HepG2 (cell line): ENCODE results near the gene COX7A2L. TPM values are rescaled to one million over a fixed set of nuclear protein-coding genes. Genes with fewer than 3 reads are reported as not detected.
A peak's percentile ranks its signal among the peaks of the same experiment; 100 is the strongest.

Experiments
- CTCF ChIP-seq: sonication (generic); formaldehyde crosslinking; IDR thresholded peaks from 2 replicates; pipeline ENCODE4 v1.5.0; 2020; ENCODE audit warnings: mild to moderate bottlenecking, missing genetic modification reagents, moderate library complexity
- DNMT3B ChIP-seq: conservative IDR thresholded peaks from 2 replicates; pipeline ENCODE4 v1.6.1; 2016; ENCODE audit warnings: missing biosample characterization, control low read depth
- ELK4 ChIP-seq: sonication (generic); formaldehyde crosslinking; IDR thresholded peaks from 2 replicates; pipeline ENCODE4 v1.9.0; 2021; ENCODE audit warnings: missing genetic modification reagents, borderline replicate concordance
- FOXK2 ChIP-seq: fragments of 450-650 bp; IDR thresholded peaks from 2 replicates; pipeline ENCODE4 v1.6.1; 2016
- HDAC1 ChIP-seq: sonication (generic); formaldehyde crosslinking; IDR thresholded peaks from 2 replicates; pipeline ENCODE4 v1.5.1; 2020; ENCODE audit warnings: mild to moderate bottlenecking, missing genetic modification reagents
- MAZ ChIP-seq, 2 experiments: sonication (generic) in 1 of 2; formaldehyde crosslinking in 1 of 2; IDR thresholded peaks; 2 replicates each; pipeline versions ENCODE4 v1.5.0 to v1.6.1; 2012 to 2020; ENCODE audit warnings: low read depth in 2 of 2, mild to moderate bottlenecking in 2 of 2, borderline replicate concordance in 1 of 2, improper control_type of control experiment in 1 of 2, low read length in 1 of 2, missing genetic modification reagents in 1 of 2, moderate library complexity in 1 of 2
- MLXIP ChIP-seq: sonication (generic); formaldehyde crosslinking; IDR thresholded peaks from 2 replicates; pipeline ENCODE4 v1.9.0; 2021; ENCODE audit warnings: missing genetic modification reagents, borderline replicate concordance
- PCBP2 ChIP-seq: fragments of 200-400 bp; formaldehyde crosslinking; optimal IDR thresholded peaks from 2 replicates; pipeline ENCODE3; 2018; ENCODE audit warnings: low read length, low read depth; ENCODE audit not compliant: poor library complexity, severe bottlenecking
- SMAD1 ChIP-seq: sonication (generic); formaldehyde crosslinking; IDR thresholded peaks from 2 replicates; pipeline ENCODE4 v1.4.0; 2020; ENCODE audit warnings: missing genetic modification reagents, low read depth, mild to moderate bottlenecking, borderline replicate concordance
- SOX6 ChIP-seq, 2 experiments: fragments of 450-650 bp in 1 of 2; sonication (generic) in 1 of 2; formaldehyde crosslinking in 1 of 2; IDR thresholded peaks; 2 replicates each; pipeline versions ENCODE4 v1.4.0 to v1.6.1; 2017 to 2020; ENCODE audit warnings: antibody characterized with exemption in 1 of 2, mild to moderate bottlenecking in 1 of 2, missing genetic modification reagents in 1 of 2
- TGIF2 ChIP-seq: IDR thresholded peaks from 2 replicates; pipeline ENCODE4 v1.6.1; 2016; ENCODE audit warnings: control low read depth, missing compliant biosample characterization
- TOPORS ChIP-seq: sonication (generic); formaldehyde crosslinking; IDR thresholded peaks from 2 replicates; pipeline ENCODE4 v1.8.0; 2023; ENCODE audit warnings: mild to moderate bottlenecking, missing genetic modification reagents
- ZNF225 ChIP-seq: sonication (generic); formaldehyde crosslinking; IDR thresholded peaks from 2 replicates; pipeline ENCODE4 v1.4.0; 2020; ENCODE audit warnings: mild to moderate bottlenecking, missing genetic modification reagents
- ZNF292 ChIP-seq: sonication (generic); formaldehyde crosslinking; IDR thresholded peaks from 2 replicates; pipeline ENCODE4 v1.8.1; 2022; ENCODE audit warnings: mild to moderate bottlenecking, low read depth, missing genetic modification reagents, borderline replicate concordance
- ZNF33B ChIP-seq: sonication (generic); formaldehyde crosslinking; IDR thresholded peaks from 2 replicates; pipeline ENCODE4 v1.5.1; 2020; ENCODE audit warnings: mild to moderate bottlenecking, missing genetic modification reagents
- ZNF609 ChIP-seq: sonication (generic); formaldehyde crosslinking; IDR thresholded peaks from 2 replicates; pipeline ENCODE4 v1.4.0; 2020; ENCODE audit warnings: mild to moderate bottlenecking, missing genetic modification reagents, borderline replicate concordance
- polyA plus RNA-seq, 8 experiments: library from polyadenylated mRNA; depleted of rRNA in 3 of 8; stranded (reverse) in 7 of 8; unstranded in 1 of 8; fragments of >200 nt; fragmentation: Illumina TruSeq in 4 of 8; extraction: Trizol in 4 of 8; gene quantifications; 2 replicates each; pipeline versions ENCODE4 v1.2.1 to v1.2.3, GENCODE V29; 2011 to 2016; ENCODE audit warnings: low read depth in 4 of 8, missing spikeins in 1 of 8, mixed read lengths in 1 of 8; ENCODE audit not compliant: insufficient read depth in 1 of 8
- total RNA-seq, 5 experiments: library from RNA; depleted of rRNA; stranded (reverse); fragments of >200 nt; fragmentation: Illumina TruSeq; extraction: Trizol; gene quantifications; 2 replicates each; pipeline ENCODE4 v1.2.3, GENCODE V29; 2016; ENCODE audit warnings: low read depth in 1 of 5

The COX7A2L gene
- total and polyA plus RNA-seq, 2 of the 13 experiments (the other 11 are each of a cell fraction or from before 2014, with no cell fraction given): 155 to 201 TPM

GRCh38 chr2:42360890-42361727 lies at the start of gene COX7A2L (continued):
- TF ChIP-seq ZNF609 (no peak), FOXK2 (peak; percentile 7; the same call in 1 of the 2 replicates), CTCF (CRISPR knock-in tag) (peak; percentile 82), ELK4 (CRISPR knock-in tag) (no peak), TOPORS (CRISPR knock-in tag) (no peak), DNMT3B (CRISPR knock-in tag) (peak; percentile 81; the same call in 1 of the 2 replicates), ZNF33B (peak; percentile 73), SMAD1 (CRISPR knock-in tag) (0 out of 2 replicates have a peak, but pooled peaks have one; percentile 43), ZNF225 (CRISPR knock-in tag) (peak; percentile 78; the same call in 1 of the 2 replicates), MAZ (IDR thresholded peaks at IDR 0.05; ENCODE audit: borderline replicate concordance, low read depth, low read length) (peak; percentile 89), MAZ (CRISPR knock-in tag; IDR thresholded peaks at IDR 0.05; ENCODE audit: low read depth) (peak; percentile 86), MLXIP (CRISPR knock-in tag) (0 out of 2 replicates have a peak, but pooled peaks have one; percentile 40), TGIF2 (CRISPR knock-in tag) (peak; percentile 67), PCBP2 (no peak), SOX6 (IDR thresholded peaks at IDR 0.05) (no peak), SOX6 (CRISPR knock-in tag; IDR thresholded peaks at IDR 0.05) (peak; percentile 64), ZNF292 (CRISPR knock-in tag) (peak; percentile 23; the same call in 1 of the 2 replicates), HDAC1 (CRISPR knock-in tag) (peak; percentile 96)
